Fibroblast of pulmonary artery (primary cell): ENCODE data around the gene DPP9.

Experiments used
- DNase-seq: peaks from one replicate; pipeline ENCODE4 v3.0.0-alpha.2; 2010; ENCODE audit warnings: low read depth
- H3K4me3 ChIP-seq: replicated peaks from 2 replicates; pipeline ENCODE4 v1.5.1; 2011; ENCODE audit warnings: low read depth, mild to moderate bottlenecking, control low read depth, low read length, moderate library complexity
- TF ChIP-seq, protein P1 (sequence below): IDR thresholded peaks from 2 replicates; pipeline ENCODE4 v1.5.1; 2011; ENCODE audit warnings: mild to moderate bottlenecking, control low read depth, low read length, inconsistent platforms; ENCODE audit errors: missing control alignments

Gene DPP9

DNA sequence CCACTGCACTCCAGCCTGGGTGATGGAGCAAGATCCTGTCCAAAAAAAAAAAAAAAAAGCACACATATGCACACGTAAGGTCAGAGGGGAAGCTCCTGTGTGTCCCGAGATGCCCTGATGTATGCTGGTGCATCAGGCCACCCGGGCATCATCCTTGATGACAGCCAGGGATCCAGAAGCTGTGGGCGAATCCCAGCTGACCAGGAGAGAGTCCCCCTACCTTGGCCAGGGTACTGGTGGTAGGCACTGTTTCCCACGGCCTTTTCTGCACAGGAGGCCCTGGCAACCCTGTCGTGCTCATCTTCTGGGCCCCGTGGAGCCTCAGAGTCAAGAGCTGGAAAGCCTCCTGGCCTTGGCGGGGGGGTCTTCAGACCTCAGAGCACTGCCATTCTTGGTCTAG lies 67.5 kb downstream of the DPP9 start:
- TF ChIP-seq, protein P1, sequence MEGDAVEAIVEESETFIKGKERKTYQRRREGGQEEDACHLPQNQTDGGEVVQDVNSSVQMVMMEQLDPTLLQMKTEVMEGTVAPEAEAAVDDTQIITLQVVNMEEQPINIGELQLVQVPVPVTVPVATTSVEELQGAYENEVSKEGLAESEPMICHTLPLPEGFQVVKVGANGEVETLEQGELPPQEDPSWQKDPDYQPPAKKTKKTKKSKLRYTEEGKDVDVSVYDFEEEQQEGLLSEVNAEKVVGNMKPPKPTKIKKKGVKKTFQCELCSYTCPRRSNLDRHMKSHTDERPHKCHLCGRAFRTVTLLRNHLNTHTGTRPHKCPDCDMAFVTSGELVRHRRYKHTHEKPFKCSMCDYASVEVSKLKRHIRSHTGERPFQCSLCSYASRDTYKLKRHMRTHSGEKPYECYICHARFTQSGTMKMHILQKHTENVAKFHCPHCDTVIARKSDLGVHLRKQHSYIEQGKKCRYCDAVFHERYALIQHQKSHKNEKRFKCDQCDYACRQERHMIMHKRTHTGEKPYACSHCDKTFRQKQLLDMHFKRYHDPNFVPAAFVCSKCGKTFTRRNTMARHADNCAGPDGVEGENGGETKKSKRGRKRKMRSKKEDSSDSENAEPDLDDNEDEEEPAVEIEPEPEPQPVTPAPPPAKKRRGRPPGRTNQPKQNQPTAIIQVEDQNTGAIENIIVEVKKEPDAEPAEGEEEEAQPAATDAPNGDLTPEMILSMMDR = no peak
- no peak for DNase-seq

DNA sequence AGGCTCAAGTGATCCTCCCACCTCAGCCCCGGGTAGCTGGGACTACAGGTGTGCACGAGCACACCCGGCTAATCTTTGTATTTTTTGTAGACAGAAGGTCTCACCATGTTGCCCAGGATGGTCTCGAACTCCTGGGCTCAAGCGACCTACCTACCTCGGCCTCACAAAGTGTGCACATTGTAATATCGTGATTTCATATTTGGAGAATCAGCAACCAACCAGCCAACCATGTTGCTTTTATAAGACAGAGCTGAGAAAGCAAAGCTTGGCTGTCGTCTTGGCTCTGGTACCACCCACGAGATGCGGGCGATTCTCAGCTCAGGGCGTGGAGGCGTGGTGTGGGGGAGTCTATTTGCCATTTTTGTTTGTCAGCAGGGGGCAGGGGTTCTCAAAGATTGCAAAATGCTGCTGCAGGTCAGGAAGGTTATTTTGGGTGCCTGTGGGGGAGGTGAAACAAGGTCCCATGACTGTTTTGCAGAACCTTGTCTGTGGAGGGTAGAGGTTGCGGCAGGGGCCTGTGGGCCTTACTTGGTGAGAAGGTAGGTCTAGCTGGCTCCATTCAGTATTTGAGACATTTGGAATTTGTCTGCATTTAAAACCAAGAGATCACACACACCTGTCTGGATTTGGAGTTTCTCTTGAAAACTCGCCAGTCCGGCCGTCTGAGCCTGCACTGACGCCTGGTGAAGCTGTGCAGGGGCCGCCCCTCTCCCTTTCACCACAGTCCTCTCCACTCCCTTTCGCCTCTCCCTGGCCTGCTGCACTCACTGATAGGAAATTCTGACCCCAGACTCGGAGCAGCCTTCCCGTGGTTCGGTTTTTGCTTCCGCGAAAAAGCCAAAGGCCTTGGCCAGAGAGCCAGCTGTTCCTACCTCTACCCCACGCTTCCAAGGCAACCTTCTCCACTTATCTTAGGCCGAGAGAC lies 68.9 kb downstream of the DPP9 start:
- no peak for DNase-seq
- no peak overlapping the region for H3K4me3 ChIP-seq
- TF ChIP-seq, protein P1 = no peak

More for the DNA sequence above, 67.5 kb downstream of the DPP9 start:
- H3K4me3 ChIP-seq = no peak overlapping the region

DNA sequence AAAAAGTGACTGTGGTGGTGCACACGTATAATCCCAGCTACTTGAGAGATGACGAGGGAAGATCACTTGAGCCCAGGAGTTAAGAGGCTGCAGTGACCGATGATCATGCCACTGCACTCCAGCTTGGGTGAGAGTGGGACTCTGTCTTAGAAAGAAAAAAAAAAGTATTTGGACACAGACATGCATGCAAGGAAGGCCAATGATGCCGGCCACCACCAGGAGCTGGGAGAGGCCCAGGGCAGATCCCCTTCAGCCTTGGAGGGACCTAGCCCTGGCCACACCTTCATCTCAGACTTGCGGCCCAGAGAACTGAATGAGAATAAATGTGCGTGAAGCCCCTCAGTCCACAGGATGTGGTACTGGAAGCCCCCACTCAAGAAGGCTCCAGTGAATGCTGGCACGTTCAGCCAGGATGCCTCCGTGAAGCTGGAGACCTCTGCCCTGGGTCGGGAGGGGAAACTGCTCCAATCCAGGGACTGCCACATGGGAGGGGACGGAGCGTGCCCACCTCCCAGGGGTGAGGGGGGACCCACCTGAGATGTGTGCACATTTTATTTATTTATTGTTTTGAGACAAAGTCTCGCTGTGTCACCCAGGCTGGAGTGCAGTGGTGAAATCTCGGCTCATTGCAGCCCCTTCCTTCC lies 69.7 kb downstream of the DPP9 start:
- H3K4me3 ChIP-seq = no peak overlapping the region
- DNase-seq = no peak
- TF ChIP-seq, protein P1 = no peak

DNA sequence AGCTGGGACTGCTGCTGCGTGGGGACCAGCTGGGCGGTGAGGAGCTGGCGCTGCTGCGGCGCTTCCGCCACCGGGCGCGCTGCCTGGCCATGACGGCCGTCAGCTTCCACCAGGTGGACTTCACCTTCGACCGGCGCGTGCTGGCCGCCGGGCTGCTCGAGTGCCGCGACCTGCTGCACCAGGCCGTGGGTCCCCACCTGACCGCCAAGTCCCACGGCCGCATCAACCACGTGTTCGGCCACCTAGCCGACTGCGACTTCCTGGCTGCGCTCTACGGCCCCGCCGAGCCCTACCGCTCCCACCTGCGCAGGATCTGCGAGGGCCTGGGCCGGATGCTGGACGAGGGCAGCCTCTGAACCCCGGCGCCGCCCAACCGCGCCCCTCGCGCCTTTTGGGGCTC lies 71.6 kb downstream of the DPP9 start:
- H3K4me3 ChIP-seq = no peak overlapping the region
- TF ChIP-seq, protein P1 = no peak
- DNase-seq = no peak

DNA sequence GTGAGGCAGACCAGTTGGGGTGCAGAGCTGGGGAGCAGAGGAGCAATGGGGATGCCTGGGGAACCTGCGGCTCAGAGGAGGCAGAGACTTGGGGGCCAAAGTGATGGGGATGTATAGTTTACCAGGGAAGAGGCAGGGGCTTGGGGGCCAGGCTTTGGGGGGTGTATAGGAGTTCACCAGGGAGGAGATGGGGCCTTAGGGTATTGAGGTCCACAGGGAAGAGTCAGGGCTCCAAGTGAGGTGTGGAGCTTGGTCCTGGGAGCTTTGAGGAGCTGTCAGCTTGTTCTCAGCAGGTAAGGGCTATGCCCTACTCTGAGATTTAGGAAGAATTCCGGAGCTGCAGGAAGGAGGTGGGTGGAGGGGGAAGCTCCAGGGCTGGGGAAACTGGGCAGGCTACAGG lies 73.5 kb downstream of the DPP9 start:
- no peak for DNase-seq
- TF ChIP-seq, protein P1 = no peak
- no peak overlapping the region for H3K4me3 ChIP-seq

DNA sequence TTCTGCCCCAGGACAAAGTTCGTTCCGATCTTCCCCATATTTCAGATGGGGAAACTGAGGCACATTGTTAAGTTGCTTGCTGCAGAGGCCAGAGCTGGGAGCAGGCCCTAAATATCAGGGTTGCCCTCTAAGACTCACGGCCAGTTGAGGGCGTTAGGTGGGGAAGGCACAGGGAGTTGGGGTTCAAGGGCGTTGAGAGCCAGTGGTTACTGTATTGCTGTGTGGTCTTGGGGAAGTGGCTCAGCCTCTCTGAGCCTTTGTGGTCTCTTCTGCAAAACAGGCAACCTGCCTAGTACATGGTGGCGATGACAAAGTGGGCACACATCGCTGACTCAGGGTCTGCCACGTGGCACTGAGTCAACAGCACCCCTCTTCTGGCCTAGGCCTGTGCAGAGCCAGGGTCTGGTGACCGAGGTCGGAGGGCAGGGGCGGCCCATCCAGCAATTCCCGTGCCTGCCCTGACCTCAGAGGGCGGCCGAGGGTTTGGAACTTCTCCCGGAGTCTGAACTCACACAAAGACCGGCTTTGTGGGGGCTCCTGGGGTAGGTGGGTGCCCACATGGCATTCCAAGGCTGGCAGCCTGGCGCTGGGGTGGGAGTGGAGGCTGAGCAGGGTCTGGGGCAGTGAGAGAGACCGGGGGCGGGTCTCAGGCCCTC lies 74.1 kb downstream of the DPP9 start:
- no peak overlapping the region for H3K4me3 ChIP-seq
- TF ChIP-seq, protein P1 = no peak
- no peak for DNase-seq
